AG04450 (cell line): ENCODE data around the gene ALOX5. TPM values are rescaled to one million over a fixed set of nuclear protein-coding genes. Genes with fewer than 3 reads are reported as not detected.

Source experiments
- CTCF ChIA-PET: fragments of 300-600, 350-600 bp; formaldehyde crosslinking; extraction: SDS; loops from one replicate; lab custom pipeline; 2022; ENCODE audit warnings: antibody characterized with exemption, inconsistent platforms; lab: Charles Lee
- POLR2A ChIA-PET: fragments of 350-600 bp; formaldehyde crosslinking; extraction: SDS; loops from one replicate; lab custom pipeline; 2021; ENCODE audit warnings: antibody characterized with exemption, inconsistent platforms; lab: Yijun Ruan, JAX
- DNase-seq: peaks from one replicate; pipeline ENCODE4 v3.0.0-alpha.2; 2011; ENCODE audit warnings: low read depth, low spot score
- H3K27ac ChIP-seq: one replicate; pipeline ENCODE4 v1.5.1; 2012; ENCODE audit warnings: low read depth, low read length, control low read depth
- H3K27me3 ChIP-seq: one replicate; pipeline ENCODE4 v1.6.0; 2012; ENCODE audit warnings: low read length; ENCODE audit not compliant: control insufficient read depth, insufficient read depth
- H3K4me3 ChIP-seq: 2 replicates; pipeline ENCODE4 v1.5.1; 2011; ENCODE audit warnings: mild to moderate bottlenecking, low read depth, low read length, control low read depth
- H3K9me3 ChIP-seq: 2 replicates; pipeline ENCODE4 v1.5.1; 2012; ENCODE audit warnings: low read length; ENCODE audit not compliant: control insufficient read depth, insufficient read depth
- CTCF ChIP-seq: IDR thresholded peaks from 2 replicates; pipeline ENCODE4 v1.5.1; 2011; ENCODE audit warnings: low read depth, low read length, control low read depth, inconsistent platforms
- polyA plus RNA-seq: library from polyadenylated mRNA; depleted of rRNA; stranded (reverse); fragments of >200 nt; gene quantifications from 2 replicates; pipeline ENCODE4 v1.2.3, GENCODE V29; 2011

The ALOX5 gene
- polyA plus RNA-seq, 1 experiment, result not detected

- H3K27ac ChIP-seq, result no peak overlapping the region
- DNase-seq, result no peak
- H3K9me3 ChIP-seq, result no peaks in the 10 kb centered on the region
- ChIA-PET POLR2A (no interaction called here), CTCF (interaction anchor here (1.6 kb wide), 1 partner anchor 179 kb away, joined by 4 read pairs; no protein-coding TSS in a partner anchor)
- H3K27me3 ChIP-seq, result peaks cover 35% of the 10 kb centered on the region
- TF ChIP-seq CTCF, result no peak
- no peak overlapping the region for H3K4me3 ChIP-seq
Measured at GRCh38 chr10:45428611-45429510, 54.8 kb downstream of the ALOX5 start.

- TF ChIP-seq CTCF, result no peak
- DNase-seq, result no peak
- H3K9me3 ChIP-seq, result no peaks in the 10 kb centered on the region
- H3K4me3 ChIP-seq, result no peak overlapping the region
- peaks cover 34% of the 10 kb centered on the region for H3K27me3 ChIP-seq
- ChIA-PET CTCF (interaction anchor here (1.6 kb wide), 1 partner anchor 180 kb away, joined by 4 read pairs; no protein-coding TSS in a partner anchor), POLR2A (no interaction called here)
- no peak overlapping the region for H3K27ac ChIP-seq
Measured at GRCh38 chr10:45429790-45430189, 55.8 kb downstream of the ALOX5 start.

GRCh38 chr10:45432113-45432512, 58.1 kb downstream of the ALOX5 start:
- CTCF ChIA-PET, result no interaction called here
- TF ChIP-seq CTCF, result no peak
- POLR2A ChIA-PET, result no interaction called here

GRCh38 chr10:45432700-45433472, 58.9 kb downstream of the ALOX5 start:
- no peak overlapping the region for H3K4me3 ChIP-seq
- no peak for DNase-seq
- H3K27ac ChIP-seq, result no peak overlapping the region
- H3K27me3 ChIP-seq, result peaks cover 24% of the 10 kb centered on the region
- CTCF ChIA-PET, result no interaction called here
- POLR2A ChIA-PET, result no interaction called here
- no peaks in the 10 kb centered on the region for H3K9me3 ChIP-seq
- TF ChIP-seq CTCF, result no peak

More at GRCh38 chr10:45432113-45432512, 58.1 kb downstream of the ALOX5 start:
- Histone ChIP-seq H3K27me3 (peaks cover 25% of the 10 kb centered on the region), H3K9me3 (no peaks in the 10 kb centered on the region), H3K27ac (no peak overlapping the region), H3K4me3 (no peak overlapping the region)
- DNase-seq, result no peak
